Liver (tissue), 9 donors: ENCODE measurements around the gene CDH23. TPM values are rescaled to one million over a fixed set of nuclear protein-coding genes. Genes with fewer than 3 reads are reported as not detected.

ENCODE experiments used
- DNase-seq: peaks from one replicate; pipeline ENCODE4 v3.0.0-alpha.2; 2017; ENCODE audit warnings: low spot score
- H3K27ac ChIP-seq, 2 donors: one replicate each; pipeline ENCODE4 v1.7.0; 2013; ENCODE audit warnings: inconsistent platforms in 2 of 2, low read length in 2 of 2, control low read depth in 1 of 2, low read depth in 1 of 2, mild to moderate bottlenecking in 1 of 2
- H3K27me3 ChIP-seq, 4 donors: one replicate each; pipeline versions ENCODE4 v1.6.1 to v1.7.0; 2013; ENCODE audit warnings: low read length in 3 of 4, inconsistent platforms in 1 of 4, mild to moderate bottlenecking in 1 of 4, moderate library complexity in 1 of 4; ENCODE audit not compliant: control insufficient read depth in 4 of 4, insufficient read depth in 4 of 4
- H3K36me3 ChIP-seq, 4 donors: one replicate each; pipeline versions ENCODE4 v1.6.1 to v1.7.0; 2013; ENCODE audit warnings: low read length in 3 of 4, mild to moderate bottlenecking in 3 of 4, low read depth in 1 of 4, moderate library complexity in 1 of 4; ENCODE audit not compliant: control insufficient read depth in 4 of 4, insufficient read depth in 3 of 4
- H3K4me1 ChIP-seq, 4 donors: one replicate each; pipeline versions ENCODE4 v1.6.1 to v1.7.0; 2013; ENCODE audit warnings: low read length in 3 of 4, mild to moderate bottlenecking in 3 of 4, moderate library complexity in 1 of 4; ENCODE audit not compliant: control insufficient read depth in 4 of 4, insufficient read depth in 4 of 4
- H3K4me3 ChIP-seq, 3 donors: one replicate each; pipeline versions ENCODE4 v1.6.1 to v1.7.0; 2013; ENCODE audit warnings: low read length in 3 of 3, control low read depth in 1 of 3, low read depth in 1 of 3, mild to moderate bottlenecking in 1 of 3
- H3K9ac ChIP-seq, 2 donors: one replicate each; pipeline ENCODE4 v1.7.0; 2013; ENCODE audit warnings: low read length in 2 of 2, mild to moderate bottlenecking in 2 of 2, moderate library complexity in 2 of 2, control low read depth in 1 of 2, low read depth in 1 of 2
- H3K9me3 ChIP-seq, 4 donors: one replicate each; pipeline versions ENCODE4 v1.6.1 to v1.7.0; 2013; ENCODE audit warnings: low read length in 3 of 4; ENCODE audit not compliant: control insufficient read depth in 4 of 4
- ATF3 ChIP-seq: IDR thresholded peaks from 2 replicates; pipeline ENCODE4 v1.6.1; 2016; ENCODE audit warnings: antibody characterized with exemption
- CTCF ChIP-seq: fragments of 150-350 bp; IDR thresholded peaks from 2 replicates; pipeline ENCODE4 v1.5.1; 2017; ENCODE audit warnings: improper control_type of control experiment, low read depth, low read length; ENCODE audit not compliant: missing input control
- EGR1 ChIP-seq, 2 donors: IDR thresholded peaks; 2 replicates each; pipeline ENCODE4 v1.6.1; 2016 to 2018; ENCODE audit warnings: antibody characterized with exemption in 2 of 2, low read depth in 2 of 2
- FOXA1 ChIP-seq: IDR thresholded peaks from 2 replicates; pipeline ENCODE4 v1.6.1; 2016; ENCODE audit warnings: antibody characterized with exemption
- FOXA2 ChIP-seq: IDR thresholded peaks from 2 replicates; pipeline ENCODE4 v1.6.1; 2016; ENCODE audit warnings: antibody characterized with exemption
- GABPA ChIP-seq, 2 donors: IDR thresholded peaks in 1 of 2; conservative IDR thresholded peaks in 1 of 2; 2 replicates each; pipeline ENCODE4 v1.6.1; 2016; ENCODE audit warnings: antibody characterized with exemption in 2 of 2, mild to moderate bottlenecking in 1 of 2, moderate library complexity in 1 of 2
- HNF4A ChIP-seq, 2 donors: conservative IDR thresholded peaks; 2 replicates each; pipeline ENCODE4 v1.6.1; 2016; ENCODE audit warnings: antibody characterized with exemption in 2 of 2, mild to moderate bottlenecking in 2 of 2
- HNF4G ChIP-seq: IDR thresholded peaks from 2 replicates; pipeline ENCODE4 v1.6.1; 2016; ENCODE audit warnings: antibody characterized with exemption
- JUND ChIP-seq, 2 donors: IDR thresholded peaks; 2 replicates each; pipeline ENCODE4 v1.6.1; 2016; ENCODE audit warnings: antibody characterized with exemption in 2 of 2
- MAX ChIP-seq: IDR thresholded peaks from 2 replicates; pipeline ENCODE4 v1.6.1; 2016; ENCODE audit warnings: antibody characterized with exemption
- RAD21 ChIP-seq, 2 donors: IDR thresholded peaks; 2 replicates each; pipeline ENCODE4 v1.6.1; 2016; ENCODE audit warnings: antibody characterized with exemption in 2 of 2, mild to moderate bottlenecking in 2 of 2
- REST ChIP-seq: IDR thresholded peaks from 2 replicates; pipeline ENCODE4 v1.6.1; 2016; ENCODE audit warnings: antibody characterized with exemption, mild to moderate bottlenecking
- RXRA ChIP-seq, 2 donors: IDR thresholded peaks; 2 replicates each; pipeline ENCODE4 v1.6.1; 2017 to 2018; ENCODE audit warnings: antibody characterized with exemption in 2 of 2, mild to moderate bottlenecking in 1 of 2
- SP1 ChIP-seq: IDR thresholded peaks from 2 replicates; pipeline ENCODE4 v1.6.1; 2018; ENCODE audit warnings: antibody characterized with exemption, mild to moderate bottlenecking
- TAF1 ChIP-seq: conservative IDR thresholded peaks from 2 replicates; pipeline ENCODE4 v1.6.1; 2016; ENCODE audit warnings: antibody characterized with exemption, mild to moderate bottlenecking
- YY1 ChIP-seq: IDR thresholded peaks from 2 replicates; pipeline ENCODE4 v1.6.1; 2016; ENCODE audit warnings: antibody characterized with exemption, mild to moderate bottlenecking
- ZBTB33 ChIP-seq: IDR thresholded peaks from 2 replicates; pipeline ENCODE4 v1.6.1; 2016; ENCODE audit warnings: antibody characterized with exemption
- WGBS: extraction: QIAGEN DNeasy Blood & Tissue Kit; methylation state at CpG from one replicate; pipeline ENCODE4 v1.1.7; 2013; 5-methylcytosine and 5-hydroxymethylcytosine counted together
- polyA plus RNA-seq, 2 donors: library from polyadenylated mRNA; stranded (reverse) in 1 of 2; unstranded in 1 of 2; fragments of 200-250 nt in 1 of 2; fragments of >200 nt in 1 of 2; fragmentation: Nextera tagmentation in 1 of 2; extraction: Ambion mirVana in 1 of 2; gene quantifications; one replicate each; pipeline versions ENCODE4 v1.2.1 to v1.2.3, GENCODE V29; 2013 to 2015
- total RNA-seq, 2 donors: library from RNA; depleted of rRNA; stranded (reverse); fragments of >200 nt; gene quantifications; one replicate each; pipeline ENCODE4 v1.2.3, GENCODE V29; 2014
- donor health status: healthy.
- donor health status: healthy.
- donor health status: healthy.
- donor health status: healthy.
- donor health status: healthy.

Gene CDH23
- total and polyA plus RNA-seq, 4 donors, result 1.5 to 4.7 (median 3.4) TPM

GRCh38 chr10:71620642-71621041, 223.9 kb downstream of the CDH23 start:
- Histone ChIP-seq H3K36me3 (no peaks in the 10 kb centered on the region), H3K4me3 (no peak overlapping the region), H3K27me3 (no peaks in the 10 kb centered on the region), H3K9me3 (no peaks in the 10 kb centered on the region), H3K4me1 (peaks cover 11 to 34% (median 24%) of the 10 kb centered on the region in 4 donors), H3K9ac (no peak overlapping the region), H3K27ac (peak overlapping the region; percentile 25 to 58)
- WGBS, result 87% methylated on average over 7 of the region's 7 CpGs
- DNase-seq, result no peak
- no peak for TF ChIP-seq SP1
- TF ChIP-seq JUND (IDR thresholded peaks at IDR 0.05), result no peak
- TF ChIP-seq REST, result no peak
- no peak for TF ChIP-seq TAF1

- peaks cover 11 to 34% (median 24%) of the 10 kb centered on the region in 4 donors for H3K4me1 ChIP-seq
- DNase-seq, result no peak
- H3K9ac ChIP-seq, result no peak overlapping the region
- no peak overlapping the region for H3K4me3 ChIP-seq
- H3K9me3 ChIP-seq, result no peaks in the 10 kb centered on the region
- H3K27ac ChIP-seq, result peak overlapping the region; percentile 25 to 58
- H3K36me3 ChIP-seq, result no peaks in the 10 kb centered on the region
- 56% methylated on average over 12 of the region's 12 CpGs for WGBS
- no peaks in the 10 kb centered on the region for H3K27me3 ChIP-seq
- TF ChIP-seq HNF4G (no peak), ZBTB33 (peak; percentile 17), YY1 (no peak), HNF4A (conservative IDR thresholded peaks at IDR 0.05) (peak; percentile 13 to 50), FOXA1 (no peak), ATF3 (no peak), SP1 (peak; percentile 70), GABPA (IDR thresholded peaks at IDR 0.05 in 1 of 2, conservative IDR thresholded peaks at IDR 0.05 in 1 of 2) (no peak), RXRA (IDR thresholded peaks at IDR 0.05) (peak; percentile 49 to 80), MAX (peak; percentile 93), FOXA2 (no peak), REST (no peak), JUND (IDR thresholded peaks at IDR 0.05) (no peak), EGR1 (IDR thresholded peaks at IDR 0.05; ENCODE audit: low read depth in 2 of 2) (no peak), CTCF (no peak), RAD21 (IDR thresholded peaks at IDR 0.05) (no peak)
These were observed 224.8 kb downstream of the CDH23 start for GRCh38 chr10:71621231-71622153.
